GM21390 (cell line): Measurements from ENCODE around the gene SNX19.
"Not testable (repeated sequence)": the region's sequence is repeated elsewhere in the genome, so short reads cannot be mapped to it uniquely, and the experiment has no call there.

ENCODE experiments used
- ATAC-seq: cut with Tn5 transposase; IDR thresholded peaks from one replicate; pipeline ENCODE4 v1.9.1; 2021; ENCODE audit not compliant: unreplicated experiment

Gene SNX19

DNA sequence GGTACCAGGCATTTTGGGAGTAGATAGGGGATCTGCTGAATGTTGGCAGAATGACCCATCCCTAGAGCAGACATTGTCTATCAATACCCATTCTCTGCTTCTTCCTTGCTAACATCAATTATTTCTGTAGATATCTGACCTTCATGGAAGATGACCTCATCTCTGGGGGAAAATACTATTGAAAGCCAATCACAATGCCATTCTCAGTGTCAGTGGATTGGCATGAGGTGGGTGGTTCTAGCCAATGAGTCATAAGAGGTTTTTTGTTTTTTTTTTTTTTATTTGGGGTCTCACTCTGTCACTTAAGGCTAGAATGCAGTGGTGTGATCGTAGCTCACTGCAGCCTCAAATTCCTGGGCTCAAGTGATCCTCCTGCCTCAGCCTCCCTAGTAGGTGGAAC, 42.5 kb downstream of the SNX19 start:
- no peak for ATAC-seq

DNA sequence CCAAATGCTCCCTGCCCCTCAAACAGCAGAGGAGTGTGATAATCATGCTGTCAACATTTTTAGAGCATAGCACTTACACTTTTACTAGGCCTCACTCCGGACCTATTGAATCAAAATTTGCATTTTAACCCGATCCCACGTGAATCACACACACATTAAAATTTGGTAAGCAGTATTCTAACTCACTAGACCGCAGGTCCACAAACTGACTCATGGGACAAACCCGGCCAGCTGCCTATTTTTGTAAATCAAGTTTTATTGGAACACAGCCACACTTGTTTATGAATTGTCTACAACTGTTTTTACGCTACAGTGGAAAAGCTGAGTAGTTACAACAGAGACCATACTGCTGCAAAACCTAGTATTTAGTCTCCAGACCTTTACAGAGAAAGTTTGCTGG, 43.3 kb downstream of the SNX19 start:
- no peak for ATAC-seq

DNA sequence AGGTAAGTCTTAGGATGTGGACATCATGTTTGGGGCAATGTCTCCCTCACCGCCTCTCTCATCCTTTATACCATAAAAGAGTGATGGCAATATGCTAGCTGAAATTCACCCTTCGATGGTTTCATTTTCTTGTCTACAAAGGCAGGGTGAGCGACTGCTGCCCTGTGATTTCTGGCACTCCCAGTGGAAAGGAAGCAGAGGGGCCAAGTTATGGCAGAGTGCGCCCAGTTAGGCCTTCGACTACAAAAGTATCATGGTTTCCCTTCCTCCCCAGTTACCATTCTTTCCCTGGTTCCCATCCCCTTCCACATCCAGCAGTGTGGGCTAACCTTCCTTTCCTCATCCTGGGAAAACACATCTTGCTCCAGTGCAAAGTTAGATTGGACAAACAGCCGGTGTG, 43.8 kb downstream of the SNX19 start:
- no peak for ATAC-seq

DNA sequence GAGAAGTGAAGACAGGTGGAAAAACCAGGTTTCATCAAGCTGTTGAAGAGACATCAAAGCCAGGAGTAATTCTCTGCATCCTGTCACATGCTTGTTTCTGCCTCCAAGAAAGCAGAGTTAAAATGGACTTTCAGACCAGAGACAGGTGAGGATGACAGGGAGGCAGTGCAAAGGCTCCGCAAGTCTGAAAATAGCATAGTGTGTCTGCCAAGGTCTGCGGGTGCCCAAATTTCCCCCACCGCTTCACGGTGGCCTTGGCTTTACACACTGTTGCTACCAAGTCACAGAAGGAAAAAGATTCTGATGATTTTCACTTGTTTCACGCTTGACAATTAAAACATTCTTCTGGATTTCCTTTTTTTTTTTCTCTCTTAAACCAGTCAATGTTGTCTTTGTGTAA, 44.2 kb downstream of the SNX19 start:
- no peak for ATAC-seq

DNA sequence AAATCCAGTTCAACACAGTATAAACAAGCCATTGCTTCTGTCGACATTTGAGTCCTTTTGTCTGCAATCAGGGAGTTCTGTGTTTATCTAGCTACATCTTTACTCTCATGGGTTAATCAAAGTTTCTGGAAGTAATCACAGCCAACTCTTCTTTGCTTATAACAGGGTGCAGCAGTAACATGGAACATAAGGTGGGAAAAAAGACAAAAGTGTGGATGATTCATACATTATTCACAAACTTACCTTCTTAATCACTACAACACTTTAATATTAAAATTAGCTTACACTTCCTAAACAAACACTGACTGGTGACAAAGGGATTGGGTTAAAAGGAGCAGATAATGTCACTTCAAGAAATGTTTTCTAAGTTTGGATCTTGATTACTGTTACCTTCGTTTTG, 44.7 kb downstream of the SNX19 start:
- ATAC-seq, result no peak

DNA sequence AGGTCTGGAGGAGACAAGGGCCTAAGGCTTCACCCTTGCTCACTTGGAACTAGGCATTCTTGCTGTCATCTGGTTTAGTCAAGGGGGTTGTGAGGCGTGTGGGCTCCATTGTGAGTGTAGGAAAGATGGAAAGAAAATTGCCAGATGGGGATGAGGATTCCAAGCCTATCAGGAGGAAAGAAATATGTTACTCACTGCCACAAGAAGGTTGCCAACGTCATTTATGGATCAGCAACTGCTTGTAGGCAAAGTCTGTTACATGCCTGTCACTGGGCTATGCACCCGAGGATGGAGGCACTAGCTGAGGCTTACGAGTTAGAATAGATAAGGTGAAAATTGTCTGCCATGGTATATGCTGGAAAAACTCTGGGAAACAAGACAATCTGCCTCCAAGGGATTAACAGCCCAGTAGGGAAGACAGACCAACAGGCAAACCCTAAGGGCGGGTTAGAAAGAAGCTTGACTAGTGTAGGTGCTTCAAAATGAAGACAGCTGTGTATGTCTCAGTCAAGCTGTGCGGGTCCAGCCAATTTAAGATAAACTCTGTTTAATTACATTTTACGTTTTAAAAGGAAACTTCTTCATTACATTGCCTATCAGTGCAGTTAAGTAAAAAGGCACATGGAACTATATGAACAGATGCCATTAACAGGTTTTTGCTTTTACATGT, 47.4 kb downstream of the SNX19 start:
- no peak for ATAC-seq

DNA sequence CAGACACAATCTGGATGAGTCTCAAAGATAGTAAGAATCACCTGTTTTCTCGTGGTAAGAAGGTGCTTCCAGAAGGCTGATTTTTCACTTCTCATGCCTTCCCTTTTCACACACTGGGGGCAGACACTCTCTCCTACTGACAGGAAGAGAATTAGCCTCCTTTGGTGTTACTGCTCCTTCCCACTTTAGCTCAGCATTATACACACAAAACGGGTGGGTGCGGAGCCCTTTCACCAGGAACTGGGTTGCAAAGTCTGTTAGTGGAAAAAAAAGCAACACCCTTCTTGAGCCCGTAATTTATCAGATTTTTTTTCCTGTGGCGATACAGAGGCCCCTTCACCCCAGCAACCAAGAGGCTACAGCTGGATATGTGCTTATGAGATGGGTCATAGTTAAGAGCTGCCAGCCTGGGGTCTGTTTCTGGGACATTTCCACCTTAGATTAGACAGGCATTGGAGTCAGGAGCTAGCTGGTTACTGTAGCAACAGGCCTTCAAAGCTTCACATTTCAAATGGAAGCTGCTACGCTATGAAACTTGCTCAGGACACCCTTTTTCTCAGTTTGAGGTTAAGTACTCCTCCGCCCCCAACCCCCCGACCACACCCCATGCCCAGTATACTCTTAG, 48.1 kb downstream of the SNX19 start:
- ATAC-seq, result no peak

DNA sequence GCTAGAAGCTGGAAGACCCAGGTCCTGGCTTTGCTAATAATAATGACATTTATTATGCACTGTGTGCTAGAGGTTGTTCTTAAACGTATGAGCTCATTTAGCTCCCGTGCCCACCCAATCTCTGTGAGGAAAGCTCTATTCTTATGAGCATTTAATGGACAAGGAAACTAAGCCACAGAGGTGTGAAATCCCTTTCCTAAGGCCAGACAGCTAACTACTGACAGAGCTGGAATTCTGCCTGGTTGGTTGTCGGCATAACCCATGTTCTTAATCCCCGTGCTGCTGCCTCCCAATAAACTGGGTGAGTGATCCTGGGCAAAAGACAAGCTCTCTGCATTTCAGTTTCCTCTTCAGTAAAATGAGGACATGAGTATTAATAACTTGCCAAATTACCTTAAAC, 49.4 kb downstream of the SNX19 start:
- ATAC-seq, result no peak

DNA sequence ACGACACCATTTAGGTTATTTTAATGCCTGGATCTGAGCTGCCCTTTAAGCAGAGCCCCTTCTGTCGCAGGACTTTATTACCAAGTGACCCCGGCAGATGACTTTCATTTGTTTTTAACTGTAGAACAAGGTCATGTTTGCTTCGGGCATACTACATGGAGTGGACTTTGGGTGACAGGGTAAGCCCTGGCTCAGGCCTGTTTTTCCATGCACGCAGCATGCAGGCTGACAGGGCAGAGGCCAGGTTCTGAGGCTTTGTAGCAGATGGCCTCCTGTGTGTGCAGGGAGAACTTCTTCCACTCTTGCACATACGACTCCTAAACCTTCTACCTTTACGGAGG, 50.5 kb downstream of the SNX19 start:
- ATAC-seq, result no peak

DNA sequence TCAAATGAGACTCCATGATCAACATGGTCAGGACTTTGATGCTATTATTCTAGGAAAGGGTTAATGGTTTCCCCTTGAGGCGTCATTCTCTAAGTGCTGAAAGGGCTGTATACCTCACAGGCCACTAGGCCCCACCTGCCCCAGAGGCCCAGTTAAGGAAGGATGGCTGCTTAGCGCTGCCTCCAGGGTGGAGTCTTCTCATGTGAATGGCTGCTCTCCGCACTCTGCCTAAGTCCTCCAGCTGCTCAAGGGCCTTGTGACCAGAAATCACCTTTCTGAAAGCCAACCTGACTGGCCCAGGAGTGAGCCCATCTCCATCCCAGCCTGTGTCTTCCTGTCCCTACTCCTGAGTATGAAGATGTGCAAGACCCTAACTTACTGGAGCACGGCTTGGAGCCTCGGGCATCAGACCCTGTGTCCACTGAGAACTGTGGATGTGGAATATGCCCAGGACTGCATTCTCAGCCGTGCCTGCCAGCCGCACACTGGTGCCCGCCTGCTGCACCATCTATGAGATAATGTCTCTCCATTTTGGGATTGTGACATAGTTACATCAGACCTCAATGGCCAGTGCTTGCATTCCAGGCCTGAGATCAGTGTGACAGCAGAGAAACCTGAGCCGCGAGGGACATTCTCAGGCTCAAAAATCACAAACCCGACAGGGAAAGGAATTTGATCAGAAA, 51.0 kb downstream of the SNX19 start:
- no peak for ATAC-seq

DNA sequence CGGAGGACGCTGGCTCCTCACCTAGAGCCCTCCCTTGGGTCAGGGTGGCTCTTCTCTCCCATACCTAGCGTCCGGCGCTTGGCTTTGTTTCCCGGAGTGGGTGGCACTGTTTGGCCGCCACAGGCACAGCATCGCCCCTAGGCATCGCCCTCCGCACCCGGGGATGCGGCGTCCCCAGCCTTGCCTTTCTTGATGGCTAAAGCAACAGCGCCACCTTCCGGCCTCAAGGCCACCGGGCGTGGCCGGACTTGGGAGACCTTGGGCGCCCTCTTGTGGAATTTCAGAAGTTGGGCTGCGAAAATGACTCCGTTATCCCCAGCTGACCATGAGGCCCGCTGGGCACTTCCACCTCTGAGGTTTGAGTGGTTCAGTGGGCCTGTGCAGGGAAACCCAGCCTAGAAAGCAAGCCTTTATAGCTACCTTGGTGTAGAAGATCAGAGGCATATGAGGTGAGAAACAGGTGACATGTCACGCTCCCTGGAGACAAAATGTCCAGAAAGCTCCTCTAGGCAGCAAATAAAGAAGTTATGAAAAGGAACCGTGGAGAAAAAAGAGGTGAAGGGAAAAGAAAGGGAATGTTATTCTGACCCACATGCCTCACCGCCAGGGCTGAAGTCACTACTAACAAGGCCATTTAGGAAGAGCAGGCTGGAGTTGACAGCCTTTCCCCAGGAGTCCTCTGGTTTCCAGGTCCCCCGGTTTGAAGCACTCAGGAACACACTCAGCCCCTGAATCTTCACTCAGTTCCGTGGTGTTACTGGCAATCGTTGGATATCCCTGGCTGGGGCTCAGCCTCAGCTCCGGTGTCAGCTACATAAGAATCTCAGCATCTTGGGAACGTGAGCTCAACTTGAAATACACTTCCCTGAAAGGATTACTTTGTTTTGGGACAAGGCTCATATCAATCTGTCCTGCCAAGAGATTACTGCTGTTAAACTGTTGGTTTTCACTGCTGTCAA, 54.1 kb downstream of the SNX19 start:
- peak; percentile 79 for ATAC-seq

DNA sequence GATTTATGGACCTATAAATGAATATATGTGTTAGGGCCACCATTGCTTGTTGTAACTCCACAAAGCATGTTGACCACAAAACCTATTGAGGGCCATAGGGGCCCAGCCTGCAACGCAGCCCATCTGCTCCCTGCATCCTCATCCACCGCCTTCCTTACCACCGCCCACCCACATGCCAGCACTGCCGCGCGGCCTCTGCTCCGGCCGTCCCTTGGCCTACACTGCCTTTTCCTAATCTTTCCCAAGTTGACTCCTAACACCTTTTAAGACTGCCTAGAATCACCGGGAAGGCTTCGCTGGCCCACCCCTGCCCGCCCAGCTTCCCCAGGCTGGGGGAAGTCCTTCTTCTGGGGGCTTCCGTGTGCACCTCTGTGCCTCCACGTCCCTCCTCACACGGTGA, 55.0 kb downstream of the SNX19 start:
- ATAC-seq, result no peak

DNA sequence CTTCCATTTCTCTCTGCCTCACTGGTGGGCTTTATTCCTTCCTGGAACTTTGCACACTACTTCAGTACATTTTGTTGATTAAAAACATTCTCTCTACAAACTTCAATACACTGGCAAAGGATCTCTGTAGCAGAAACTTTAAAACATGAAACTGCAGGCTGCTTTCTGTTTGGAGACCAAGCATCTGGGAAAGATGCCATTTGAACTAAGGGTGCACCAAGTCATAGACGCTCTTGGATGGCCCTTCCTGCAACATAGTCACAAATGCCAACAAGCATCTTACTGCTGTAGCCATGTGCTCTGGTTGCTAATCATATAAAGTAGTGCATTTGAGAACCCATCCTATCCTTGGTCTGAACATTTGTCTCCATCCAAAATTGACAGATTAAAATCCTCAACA, 56.4 kb downstream of the SNX19 start:
- ATAC-seq, result no peak

DNA sequence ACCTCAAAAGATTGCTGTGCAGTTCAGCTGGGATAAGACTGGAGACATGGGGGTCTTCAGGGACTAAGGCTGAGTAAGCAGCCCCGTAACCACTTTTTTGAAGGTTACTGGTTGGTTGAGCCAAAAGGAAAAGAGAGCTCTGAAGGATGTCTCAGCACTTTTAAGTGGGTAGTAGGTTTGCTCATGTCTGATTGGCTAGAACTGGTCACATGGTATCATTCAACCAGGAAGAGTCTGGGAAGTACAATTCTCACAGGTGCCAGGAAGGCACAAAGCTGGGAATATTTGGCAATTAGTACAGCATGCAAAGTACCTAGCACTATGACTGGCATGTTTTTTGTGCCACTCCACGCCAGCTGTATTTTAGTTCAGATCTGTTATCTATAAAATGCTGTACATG, 58.1 kb downstream of the SNX19 start:
- ATAC-seq, result no peak

DNA sequence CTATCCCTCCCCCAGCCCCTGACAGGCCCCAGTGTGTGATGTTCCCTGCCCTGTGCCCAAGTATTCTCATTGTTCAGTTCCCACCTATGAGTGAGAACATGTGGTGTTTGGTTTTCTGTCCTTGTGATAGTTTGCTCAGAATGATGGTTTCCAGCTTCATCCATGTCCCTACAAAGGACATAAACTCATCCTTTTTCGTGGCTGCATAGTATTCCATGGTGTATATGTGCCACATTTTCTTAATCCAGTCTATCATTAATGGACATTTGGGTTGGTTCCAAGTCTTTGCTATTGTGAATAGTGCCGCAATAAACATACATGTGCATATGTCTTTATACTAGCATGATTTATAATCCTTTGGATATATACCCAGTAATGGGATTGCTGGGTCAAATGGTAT, 60.6 kb downstream of the SNX19 start:
- ATAC-seq, result not testable (repeated sequence)

DNA sequence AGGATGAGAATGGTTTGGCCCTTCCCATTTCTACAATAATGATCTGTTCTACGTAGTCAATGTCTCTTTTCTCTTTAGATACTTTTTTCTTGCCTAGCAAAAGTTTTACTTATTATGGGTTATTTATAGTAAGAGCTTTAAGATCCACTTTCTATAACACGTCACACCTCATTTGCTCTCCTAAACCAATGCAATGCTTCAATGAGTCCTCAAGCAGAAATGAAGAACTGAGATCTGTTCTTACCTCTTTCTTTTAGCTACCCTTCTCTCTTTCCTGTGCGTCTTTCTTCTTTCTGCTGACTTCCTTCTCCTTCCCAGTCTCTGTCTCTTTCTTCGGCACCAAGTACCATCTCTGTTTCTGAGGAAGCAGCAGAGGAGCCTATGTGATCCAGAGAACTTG, 61.8 kb downstream of the SNX19 start:
- ATAC-seq, result peak; percentile 81

DNA sequence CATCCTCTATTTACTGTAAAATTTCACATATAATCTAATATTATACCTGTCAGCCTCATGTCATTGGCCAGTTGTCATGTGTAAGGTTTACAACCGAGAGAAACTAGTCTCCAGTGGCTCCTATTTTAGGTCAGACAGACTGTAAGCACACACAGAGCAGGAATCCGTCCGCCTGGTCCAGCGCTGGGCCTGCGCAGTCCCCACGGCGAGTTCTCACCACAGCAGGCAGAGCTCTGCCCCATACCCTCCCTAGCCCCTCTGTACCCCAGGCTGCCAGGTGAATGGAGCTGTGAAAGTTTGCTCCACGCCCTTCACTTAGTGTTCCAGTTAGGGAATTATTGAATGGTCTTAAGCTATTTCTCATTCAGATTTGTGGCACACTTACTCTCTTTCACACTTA, 63.7 kb downstream of the SNX19 start:
- no peak for ATAC-seq

DNA sequence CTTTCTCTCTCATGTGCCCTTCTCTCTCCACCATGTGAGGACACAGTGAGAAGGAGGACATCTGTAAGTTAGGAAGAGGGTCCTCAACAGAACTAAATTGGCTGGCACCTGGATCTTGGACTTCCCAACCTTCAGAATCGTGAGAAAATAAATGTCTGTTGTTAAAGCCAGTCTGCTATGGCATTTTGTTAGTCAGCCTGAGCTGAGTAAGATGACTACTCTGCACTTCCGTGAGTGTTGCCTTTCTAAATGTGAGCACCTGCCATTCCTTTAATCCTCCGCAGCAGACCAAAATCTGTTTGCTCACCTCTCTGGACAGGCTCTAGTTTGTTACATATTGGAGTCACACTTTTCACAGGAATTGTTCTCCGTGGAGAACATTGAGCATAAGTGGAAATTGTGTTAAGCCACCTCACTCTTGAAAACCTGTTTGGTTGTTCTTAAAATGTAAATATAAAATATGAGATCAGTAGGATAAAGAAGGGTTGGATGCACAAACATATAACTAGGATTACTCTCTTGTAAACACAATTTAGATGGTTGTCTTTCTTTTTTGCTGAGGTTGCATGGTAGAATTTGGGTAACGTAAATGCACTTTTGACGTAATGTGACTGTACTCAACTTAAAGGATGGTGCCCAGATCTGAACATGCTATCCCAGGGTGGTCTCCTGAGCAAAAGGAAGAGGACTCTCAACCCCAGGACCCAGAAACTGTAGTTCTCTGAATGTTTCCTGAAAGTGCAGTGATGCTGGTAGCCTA, 65.9 kb downstream of the SNX19 start:
- no peak for ATAC-seq

DNA sequence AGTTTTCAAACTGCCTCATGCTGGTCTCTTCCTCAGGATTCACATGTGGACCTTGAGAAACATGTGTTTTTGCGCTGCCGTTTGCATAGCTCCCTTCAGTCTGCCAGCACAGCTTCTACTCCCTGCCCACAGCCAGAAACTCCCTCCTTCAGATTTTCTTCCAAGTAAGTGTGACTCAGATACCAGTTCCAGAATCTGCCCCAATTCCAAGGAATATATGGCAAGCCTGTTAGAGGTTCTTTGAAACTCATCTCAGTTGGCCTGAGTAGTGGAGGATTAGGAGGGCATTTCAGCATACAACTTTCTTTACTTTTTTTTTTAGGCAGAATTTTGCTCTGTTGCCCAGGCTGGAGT, 67.1 kb downstream of the SNX19 start:
- no peak for ATAC-seq

DNA sequence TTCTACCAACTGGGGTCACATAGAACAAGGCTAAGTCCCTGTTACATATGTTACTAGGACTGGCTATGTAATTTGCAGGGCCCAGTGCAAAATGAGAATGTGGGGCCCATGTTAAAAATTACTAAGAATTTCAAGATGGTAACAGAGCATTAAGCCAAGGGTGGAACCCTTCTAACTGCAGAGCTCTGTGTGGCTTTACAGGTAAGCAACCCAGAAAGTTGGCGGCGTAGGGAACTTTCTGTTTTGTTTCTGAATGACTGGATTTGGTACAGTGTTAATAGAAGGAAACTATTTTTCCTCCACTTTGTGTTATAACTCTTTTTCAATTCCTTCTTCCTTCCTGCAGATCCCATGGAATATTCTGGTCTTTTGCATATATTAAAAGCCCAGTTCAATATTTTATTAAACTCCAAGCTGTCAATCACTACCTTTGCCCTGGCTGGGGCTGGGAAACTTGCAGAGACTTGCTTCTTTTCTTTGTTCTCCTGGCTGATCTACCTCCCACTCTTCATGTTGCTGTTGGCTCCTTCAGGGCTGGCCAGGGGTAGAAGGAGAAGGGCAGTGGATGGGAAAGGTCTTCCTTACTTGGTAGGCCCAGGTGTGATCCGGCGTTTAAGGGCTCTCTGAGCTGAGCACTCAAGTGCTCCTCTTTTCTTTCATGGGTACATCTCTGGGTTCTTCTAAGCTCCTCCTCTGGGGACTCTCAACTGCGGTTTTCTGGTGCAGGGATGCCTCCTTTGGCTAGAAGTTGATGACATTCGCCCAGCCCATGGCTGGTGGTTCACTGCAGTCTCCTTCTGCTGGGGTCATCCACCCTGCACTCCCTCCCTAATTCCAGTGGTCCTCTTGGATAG, 67.7 kb downstream of the SNX19 start:
- no peak for ATAC-seq
